DND-41 (cell line): ENCODE data around the gene GTF3C1.

Experiments used
- CTCF ChIP-seq: IDR thresholded peaks from 2 replicates; pipeline ENCODE4 v1.5.1; 2012; ENCODE audit warnings: borderline replicate concordance, low read length, moderate library complexity, mild to moderate bottlenecking; ENCODE audit not compliant: poor library complexity, severe bottlenecking; ENCODE audit errors: extremely low read depth
- EZH2 ChIP-seq: IDR thresholded peaks from 3 replicates; pipeline ENCODE4 v1.6.1; 2012; ENCODE audit warnings: borderline replicate concordance, low read depth, mild to moderate bottlenecking, moderate library complexity, low read length, inconsistent platforms; ENCODE audit not compliant: severe bottlenecking

- no peak for TF ChIP-seq CTCF
- TF ChIP-seq EZH2: no peak
Observed at GRCh38 chr16:27544671-27545070, 5.0 kb downstream of the GTF3C1 start.
